Measurements from ENCODE around the gene SMG9.
"Not testable (repeated sequence)": the region's sequence is repeated elsewhere in the genome, so short reads cannot be mapped to it uniquely, and the experiment has no call there.

SMG9 gene

DNA sequence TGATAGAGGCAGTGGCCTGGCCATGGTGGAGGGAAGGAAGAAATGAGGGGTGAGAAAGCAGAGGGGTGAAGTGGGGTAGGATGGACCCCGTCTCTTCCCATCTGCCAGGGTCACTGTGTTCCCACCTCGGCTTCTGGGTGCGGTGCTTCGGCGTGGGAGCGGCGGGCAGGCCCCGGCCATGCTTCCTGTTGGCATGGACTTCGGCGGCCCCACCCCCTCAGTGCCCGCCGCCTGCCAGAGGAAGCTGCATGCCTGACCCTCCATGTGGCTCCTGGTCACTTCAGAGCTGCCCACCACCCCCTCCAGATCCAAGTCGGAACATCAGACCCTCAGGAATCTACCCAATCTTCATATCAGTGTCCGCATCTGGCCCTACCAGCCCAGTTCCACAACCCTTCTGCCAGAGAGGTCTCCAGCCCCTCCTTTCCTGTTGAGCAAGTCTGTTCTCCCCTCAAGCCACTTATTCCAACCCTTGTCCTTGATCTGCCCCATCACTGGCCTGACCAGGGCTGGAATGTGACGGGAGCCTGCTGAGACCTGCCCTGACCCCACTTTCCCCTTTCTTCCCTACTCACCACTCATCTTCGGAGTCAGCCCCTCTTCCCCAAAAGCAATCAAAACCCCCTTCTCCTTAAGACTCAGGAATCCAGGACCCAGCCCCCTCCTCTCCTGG lies 24.5 kb upstream of the SMG9 start:
- H3K27me3 ChIP-seq, result peaks cover 0 to 54% of the 10 kb centered on the region in 2 donors
- TF ChIP-seq, protein P1, sequence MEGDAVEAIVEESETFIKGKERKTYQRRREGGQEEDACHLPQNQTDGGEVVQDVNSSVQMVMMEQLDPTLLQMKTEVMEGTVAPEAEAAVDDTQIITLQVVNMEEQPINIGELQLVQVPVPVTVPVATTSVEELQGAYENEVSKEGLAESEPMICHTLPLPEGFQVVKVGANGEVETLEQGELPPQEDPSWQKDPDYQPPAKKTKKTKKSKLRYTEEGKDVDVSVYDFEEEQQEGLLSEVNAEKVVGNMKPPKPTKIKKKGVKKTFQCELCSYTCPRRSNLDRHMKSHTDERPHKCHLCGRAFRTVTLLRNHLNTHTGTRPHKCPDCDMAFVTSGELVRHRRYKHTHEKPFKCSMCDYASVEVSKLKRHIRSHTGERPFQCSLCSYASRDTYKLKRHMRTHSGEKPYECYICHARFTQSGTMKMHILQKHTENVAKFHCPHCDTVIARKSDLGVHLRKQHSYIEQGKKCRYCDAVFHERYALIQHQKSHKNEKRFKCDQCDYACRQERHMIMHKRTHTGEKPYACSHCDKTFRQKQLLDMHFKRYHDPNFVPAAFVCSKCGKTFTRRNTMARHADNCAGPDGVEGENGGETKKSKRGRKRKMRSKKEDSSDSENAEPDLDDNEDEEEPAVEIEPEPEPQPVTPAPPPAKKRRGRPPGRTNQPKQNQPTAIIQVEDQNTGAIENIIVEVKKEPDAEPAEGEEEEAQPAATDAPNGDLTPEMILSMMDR (IDR thresholded peaks at IDR 0.05), result no peak
- H3K36me3 ChIP-seq, result no peaks in the 10 kb centered on the region
- peaks cover 5 to 34% (median 12%) of the 10 kb centered on the region in 4 donors for H3K4me1 ChIP-seq
- intact Hi-C loops (cut with DNase I; ENCODE audit: low total_unique reads), result no loop called here
- DNase-seq, result peak in 1 of 2 donors; percentile 72
- H3K9me3 ChIP-seq, result no peaks in the 10 kb centered on the region
- H3K4me3 ChIP-seq, result peak overlapping the region in 1 of 2 donors; percentile 22
- H3K27ac ChIP-seq, result peak overlapping the region; percentile 18 to 47

DNA sequence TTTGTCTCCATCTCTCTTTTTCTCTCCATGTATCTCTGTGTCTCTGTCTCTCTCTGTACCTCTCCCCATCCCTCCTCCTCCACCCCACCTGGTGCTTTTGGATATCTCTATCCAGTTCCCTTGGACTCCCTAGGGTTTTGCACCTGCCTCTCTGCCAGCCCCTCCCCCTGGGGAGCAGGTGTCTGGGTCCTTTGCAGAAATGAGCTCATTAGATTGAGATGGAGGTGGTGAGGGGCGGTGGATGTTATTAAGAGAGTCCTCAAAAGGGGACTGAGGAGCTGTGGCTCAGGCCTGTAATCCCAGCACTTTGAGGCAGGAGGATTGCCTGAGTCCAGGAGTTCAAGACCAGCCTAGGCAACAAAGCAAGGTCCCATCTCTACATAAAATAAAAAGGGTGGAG lies 23.9 kb upstream of the SMG9 start:
- peaks cover 5 to 38% (median 15%) of the 10 kb centered on the region in 4 donors for H3K4me1 ChIP-seq
- TF ChIP-seq, protein P1 (IDR thresholded peaks at IDR 0.05), result no peak
- H3K27ac ChIP-seq, result peak overlapping the region in 1 of 2 donors; percentile 18
- peaks cover 0 to 57% of the 10 kb centered on the region in 2 donors for H3K27me3 ChIP-seq
- H3K9me3 ChIP-seq, result no peaks in the 10 kb centered on the region
- no peak for DNase-seq
- H3K4me3 ChIP-seq, result no peak overlapping the region
- intact Hi-C loops (cut with DNase I; ENCODE audit: low total_unique reads), result no loop called here
- H3K36me3 ChIP-seq, result no peaks in the 10 kb centered on the region

GRCh38 chr19:43777163-43777695 lies 22.5 kb upstream of the SMG9 start:
- no peak for DNase-seq
- Histone ChIP-seq H3K36me3 (peaks cover 0 to 3% (median 0%) of the 10 kb centered on the region in 3 donors), H3K9me3 (no peaks in the 10 kb centered on the region), H3K27me3 (peaks cover 0 to 47% of the 10 kb centered on the region in 2 donors), H3K4me3 (no peak overlapping the region), H3K27ac (no peak overlapping the region), H3K4me1 (peaks cover 5 to 32% (median 15%) of the 10 kb centered on the region in 4 donors)
- TF ChIP-seq, protein P1 (IDR thresholded peaks at IDR 0.05), result no peak
- intact Hi-C loops (cut with DNase I; ENCODE audit: low total_unique reads), result no loop called here

DNA sequence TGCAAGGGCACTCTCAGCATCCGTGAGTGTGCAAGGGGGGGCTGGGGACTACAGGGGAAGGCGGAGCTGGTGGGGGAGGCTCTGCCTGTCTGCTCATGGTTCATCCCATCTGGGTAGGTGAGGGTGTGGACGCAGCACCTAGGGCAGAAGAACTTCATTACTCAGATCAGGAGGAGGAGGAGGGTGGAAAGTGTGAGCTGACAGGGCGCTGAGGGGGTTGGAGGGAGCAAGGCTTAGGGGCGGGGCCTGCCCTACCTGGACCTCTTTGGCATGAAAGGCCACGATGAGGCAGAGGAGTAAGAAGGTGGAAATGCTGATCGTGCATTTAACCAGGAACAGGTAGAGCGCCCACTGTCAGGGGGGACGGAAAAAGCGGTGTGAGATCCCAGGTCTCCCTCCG lies 21.5 kb upstream of the SMG9 start:
- Histone ChIP-seq H3K4me1 (peaks cover 5 to 32% (median 15%) of the 10 kb centered on the region in 4 donors), H3K27ac (no peak overlapping the region), H3K9me3 (no peaks in the 10 kb centered on the region), H3K4me3 (no peak overlapping the region), H3K27me3 (peaks cover 0 to 45% of the 10 kb centered on the region in 2 donors), H3K36me3 (peaks cover 0 to 12% (median 0%) of the 10 kb centered on the region in 3 donors)
- intact Hi-C loops (cut with DNase I; ENCODE audit: low total_unique reads), result no loop called here
- no peak for DNase-seq
- TF ChIP-seq, protein P1 (IDR thresholded peaks at IDR 0.05), result no peak

GRCh38 chr19:43775299-43775890 lies 20.6 kb upstream of the SMG9 start:
- Histone ChIP-seq H3K9me3 (no peaks in the 10 kb centered on the region), H3K4me3 (no peak overlapping the region), H3K4me1 (peaks cover 5 to 25% (median 15%) of the 10 kb centered on the region in 4 donors), H3K36me3 (peaks cover 0 to 16% (median 0%) of the 10 kb centered on the region in 3 donors), H3K27ac (no peak overlapping the region), H3K27me3 (peaks cover 0 to 36% of the 10 kb centered on the region in 2 donors)
- intact Hi-C loops (cut with DNase I; ENCODE audit: low total_unique reads), result no loop called here
- TF ChIP-seq, protein P1 (IDR thresholded peaks at IDR 0.05), result no peak
- no peak for DNase-seq

GRCh38 chr19:43774940-43775258 lies 20.1 kb upstream of the SMG9 start:
- DNase-seq; intact Hi-C loops (cut with DNase I; ENCODE audit: low total_unique reads); H3K9me3 ChIP-seq; H3K4me3 ChIP-seq; H3K27ac ChIP-seq: not testable (repeated sequence)
- H3K4me1 ChIP-seq, result peaks cover 5 to 22% (median 15%) of the 10 kb centered on the region in 4 donors
- H3K36me3 ChIP-seq, result peaks cover 0 to 19% (median 0%) of the 10 kb centered on the region in 3 donors
- H3K27me3 ChIP-seq, result peaks cover 0 to 36% of the 10 kb centered on the region in 2 donors

All from tibial artery (tissue), 4 donors.